CD8-positive, alpha-beta memory T cell (primary cell): ENCODE results near the gene CDC42EP1. TPM values are rescaled to one million over a fixed set of nuclear protein-coding genes. Genes with fewer than 3 reads are reported as not detected.
A peak's percentile ranks its signal among the peaks of the same experiment; 100 is the strongest.
"Not testable (repeated sequence)": the region's sequence is repeated elsewhere in the genome, so short reads cannot be mapped to it uniquely, and the experiment has no call there.

Experiments
- CTCF ChIA-PET: fragments of 350-600 bp; sonication (Branson Sonifier 250); formaldehyde crosslinking; loops from one replicate; lab custom pipeline; 2021; ENCODE audit warnings: antibody characterized with exemption; lab: Charles Lee
- POLR2A ChIA-PET: fragments of 350-600 bp; sonication (Branson Sonifier 250); formaldehyde crosslinking; loops from one replicate; lab custom pipeline; 2021; ENCODE audit warnings: antibody characterized with exemption; lab: Charles Lee
- DNase-seq, 5 donors: peaks; one replicate each; pipeline versions ENCODE4 v3.0.0 to v3.0.0-alpha.2; 2020 to 2022; ENCODE audit warnings: mixed read lengths in 1 of 5
- H3K27ac ChIP-seq: one replicate; pipeline ENCODE4 v1.7.0; 2013; ENCODE audit warnings: low read depth, mild to moderate bottlenecking, low read length, moderate library complexity
- H3K27me3 ChIP-seq: 2 replicates; pipeline ENCODE4 v1.7.0; 2013; ENCODE audit warnings: low read length, mild to moderate bottlenecking; ENCODE audit not compliant: insufficient read depth, poor library complexity, severe bottlenecking
- H3K36me3 ChIP-seq: 2 replicates; pipeline ENCODE4 v1.7.0; 2013; ENCODE audit warnings: mild to moderate bottlenecking, low read length, moderate library complexity; ENCODE audit not compliant: insufficient read depth
- H3K4me1 ChIP-seq: 2 replicates; pipeline ENCODE4 v1.7.0; 2013; ENCODE audit warnings: mild to moderate bottlenecking, low read length, moderate library complexity; ENCODE audit not compliant: insufficient read depth
- H3K4me3 ChIP-seq: 2 replicates; pipeline ENCODE4 v1.7.0; 2013; ENCODE audit warnings: mild to moderate bottlenecking, low read length
- H3K9me3 ChIP-seq: 2 replicates; pipeline ENCODE4 v1.7.0; 2013; ENCODE audit warnings: mild to moderate bottlenecking, low read length
- H3K27ac Mint-ChIP-seq, 8 donors: one replicate each; pipeline ENCODE4 v1.8.0; 2020 to 2021; ENCODE audit warnings: mixed read lengths in 8 of 8, mild to moderate bottlenecking in 6 of 8, inconsistent platforms in 3 of 8, moderate library complexity in 3 of 8
- H3K27me3 Mint-ChIP-seq, 2 donors: one replicate each; pipeline ENCODE4 v1.8.0; 2020 to 2021; ENCODE audit warnings: mixed read lengths in 2 of 2, mild to moderate bottlenecking in 1 of 2, moderate library complexity in 1 of 2
- H3K36me3 Mint-ChIP-seq, 3 donors: one replicate each; pipeline ENCODE4 v1.8.0; 2020 to 2021; ENCODE audit warnings: mixed read lengths in 3 of 3, inconsistent platforms in 1 of 3, mild to moderate bottlenecking in 1 of 3
- H3K4me1 Mint-ChIP-seq, 3 donors: one replicate each; pipeline ENCODE4 v1.8.0; 2020 to 2021; ENCODE audit warnings: mixed read lengths in 3 of 3, inconsistent platforms in 1 of 3, mild to moderate bottlenecking in 1 of 3
- H3K4me3 Mint-ChIP-seq, 7 donors: one replicate each; pipeline ENCODE4 v1.8.0; 2020 to 2021; ENCODE audit warnings: mixed read lengths in 7 of 7, mild to moderate bottlenecking in 6 of 7, moderate library complexity in 4 of 7, inconsistent platforms in 2 of 7
- H3K9me3 Mint-ChIP-seq, 5 donors: one replicate each; pipeline ENCODE4 v1.8.0; 2020 to 2022; ENCODE audit warnings: mixed read lengths in 5 of 5, mild to moderate bottlenecking in 3 of 5, moderate library complexity in 2 of 5, inconsistent platforms in 1 of 5
- polyA plus RNA-seq: library from polyadenylated mRNA; unstranded; fragments of 300-500 nt; fragmentation: Illumina TruSeq; gene quantifications from one replicate; pipeline ENCODE4 v1.2.3, GENCODE V29; 2021
- total RNA-seq, 2 experiments: library from RNA; stranded (reverse); gene quantifications; one replicate each; pipeline ENCODE4 v1.2.3, GENCODE V29; 2021

CDC42EP1 gene
- total and polyA plus RNA-seq, 3 experiments from 2014 or later = 0.13 to 0.31 TPM; not detected in 1

DNA sequence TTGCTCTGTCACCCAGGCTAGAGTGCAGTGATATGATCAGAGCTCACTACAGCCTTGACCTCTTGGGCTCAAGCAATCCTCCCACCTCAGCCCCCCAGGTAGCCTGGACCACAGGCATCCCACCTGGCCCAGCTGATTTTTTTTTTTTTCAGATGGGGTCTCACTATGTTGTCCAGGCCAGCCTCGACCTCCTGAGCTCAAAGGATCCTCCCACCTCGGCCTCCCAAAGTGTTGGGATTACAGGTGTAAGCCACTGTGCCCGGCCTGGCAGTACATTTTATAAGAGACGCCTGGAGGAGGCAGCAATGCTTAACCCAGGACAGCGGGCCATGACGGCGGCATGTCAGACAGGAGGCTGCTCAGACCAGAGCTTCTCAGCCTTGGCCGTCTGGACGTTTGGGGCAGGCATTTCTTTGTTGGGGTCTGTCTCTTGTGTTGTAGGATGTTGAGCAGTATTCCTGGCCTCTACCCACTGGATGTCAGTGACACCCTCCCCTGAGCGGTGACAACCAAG lies 15.3 kb downstream of the CDC42EP1 start:
- Histone ChIP-seq H3K36me3 (no peaks in the 10 kb centered on the region), H3K27me3 (no peaks in the 10 kb centered on the region), H3K4me3 (no peak overlapping the region), H3K9me3 (no peaks in the 10 kb centered on the region), H3K27ac (no peak overlapping the region), H3K4me1 (peaks cover 10% of the 10 kb centered on the region)
- DNase-seq = no peak
- no peak overlapping the region for H3K27ac Mint-ChIP-seq
- peaks cover 5 to 12% (median 9%) of the 10 kb centered on the region in 3 donors for H3K4me1 Mint-ChIP-seq
- POLR2A ChIA-PET = interaction anchor here (0.6 to 0.7 kb wide), 2 partner anchors 9 to 18 kb away, joined by 3 to 5 read pairs; no protein-coding TSS in a partner anchor
- H3K27me3 Mint-ChIP-seq = peaks cover 5 to 14% of the 10 kb centered on the region in 2 donors
- peaks cover 0 to 2% (median 0%) of the 10 kb centered on the region in 3 donors for H3K36me3 Mint-ChIP-seq
- no peaks in the 10 kb centered on the region for H3K9me3 Mint-ChIP-seq
- CTCF ChIA-PET = interaction anchor here (1.6 to 2.4 kb wide), 3 partner anchors 9 to 37 kb away, joined by 5 to 8 read pairs (median 6); no protein-coding TSS in a partner anchor
- H3K4me3 Mint-ChIP-seq = no peak overlapping the region

GRCh38 chr22:37578002-37578401 lies 17.7 kb downstream of the CDC42EP1 start:
- Histone ChIP-seq H3K9me3 (no peaks in the 10 kb centered on the region), H3K27ac (no peak overlapping the region), H3K27me3 (no peaks in the 10 kb centered on the region), H3K36me3 (no peaks in the 10 kb centered on the region), H3K4me3 (no peak overlapping the region), H3K4me1 (peaks cover 13% of the 10 kb centered on the region)
- Mint-ChIP-seq H3K36me3 (peaks cover 0 to 2% (median 0%) of the 10 kb centered on the region in 3 donors), H3K27me3 (peaks cover 7 to 11% of the 10 kb centered on the region in 2 donors), H3K27ac (no peak overlapping the region), H3K9me3 (no peaks in the 10 kb centered on the region), H3K4me1 (peaks cover 5 to 19% (median 10%) of the 10 kb centered on the region in 3 donors), H3K4me3 (no peak overlapping the region)
- ChIA-PET POLR2A (no interaction called here), CTCF (interaction anchor here (0.9 to 3.5 kb wide), 2 partner anchors 11 to 38 kb away, joined by 3 to 17 read pairs; no protein-coding TSS in a partner anchor)
- no peak for DNase-seq

DNA sequence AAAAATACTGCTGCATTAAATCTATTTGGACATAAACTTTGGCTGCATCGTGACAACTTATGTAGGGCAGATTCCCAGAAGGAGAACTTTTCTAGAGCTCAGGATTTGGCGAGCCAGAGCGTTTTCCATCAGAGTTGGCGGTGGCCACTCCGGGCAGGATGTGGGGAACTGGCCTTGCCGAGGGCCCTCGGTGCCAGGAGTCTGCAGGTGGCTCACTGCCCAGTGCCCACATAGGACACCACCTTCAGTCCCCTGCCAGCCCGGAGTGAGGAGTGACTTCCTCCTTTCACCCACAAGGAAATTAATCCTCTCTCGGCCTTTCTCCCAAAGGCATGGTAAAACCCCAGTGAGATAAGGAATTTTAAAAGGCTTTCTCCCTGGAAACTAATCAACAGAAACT lies 21.2 kb downstream of the CDC42EP1 start:
- Histone ChIP-seq H3K27me3 (no peaks in the 10 kb centered on the region), H3K36me3 (no peaks in the 10 kb centered on the region), H3K4me1 (peaks cover 13% of the 10 kb centered on the region), H3K9me3 (no peaks in the 10 kb centered on the region), H3K27ac (no peak overlapping the region), H3K4me3 (no peak overlapping the region)
- Mint-ChIP-seq H3K27me3 (peaks cover 15 to 17% of the 10 kb centered on the region in 2 donors), H3K4me3 (no peak overlapping the region), H3K9me3 (no peaks in the 10 kb centered on the region), H3K4me1 (peaks cover 5 to 19% (median 10%) of the 10 kb centered on the region in 3 donors), H3K27ac (no peak overlapping the region), H3K36me3 (peaks cover 0 to 2% (median 0%) of the 10 kb centered on the region in 3 donors)
- ChIA-PET CTCF (interaction anchor here (4.9 kb wide), 1 partner anchor 15 kb away, joined by 24 read pairs; no protein-coding TSS in a partner anchor), POLR2A (no interaction called here)
- no peak for DNase-seq

DNA sequence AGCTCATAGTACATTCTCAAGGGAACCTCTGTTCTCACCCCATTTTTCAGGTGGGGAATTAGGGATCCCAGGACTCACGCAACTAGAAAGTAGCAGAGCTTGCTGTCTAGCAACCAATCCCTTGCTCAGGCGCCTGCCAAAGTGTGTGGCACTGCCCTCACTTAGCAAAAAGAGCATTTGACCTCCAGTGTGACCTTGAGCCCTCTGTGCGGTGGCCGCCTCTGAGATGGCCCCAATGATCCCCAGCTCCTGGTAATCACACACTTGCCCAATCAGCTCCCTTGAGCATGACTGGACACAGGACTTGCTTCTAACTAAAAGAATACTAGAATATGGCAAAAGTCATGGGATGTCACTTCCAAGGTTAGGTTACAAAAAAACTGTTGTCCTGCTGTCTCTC lies 22.2 kb downstream of the CDC42EP1 start:
- Histone ChIP-seq H3K4me1 (peaks cover 13% of the 10 kb centered on the region), H3K4me3 (no peak overlapping the region), H3K9me3 (no peaks in the 10 kb centered on the region), H3K27ac (no peak overlapping the region), H3K36me3 (no peaks in the 10 kb centered on the region), H3K27me3 (no peaks in the 10 kb centered on the region)
- no peak overlapping the region for H3K27ac Mint-ChIP-seq
- no peak for DNase-seq
- no peaks in the 10 kb centered on the region for H3K9me3 Mint-ChIP-seq
- peaks cover 0 to 1% (median 0%) of the 10 kb centered on the region in 3 donors for H3K36me3 Mint-ChIP-seq
- ChIA-PET POLR2A (interaction anchor here (0.5 kb wide), 1 partner anchor 10 kb away, joined by 3 read pairs; no protein-coding TSS in a partner anchor), CTCF (interaction anchor here (1.6 to 4.9 kb wide), 2 partner anchors 10 to 16 kb away, joined by 9 to 24 read pairs; no protein-coding TSS in a partner anchor)
- H3K4me3 Mint-ChIP-seq = no peak overlapping the region
- peaks cover 15 to 22% of the 10 kb centered on the region in 2 donors for H3K27me3 Mint-ChIP-seq
- H3K4me1 Mint-ChIP-seq = peaks cover 5 to 17% (median 10%) of the 10 kb centered on the region in 3 donors

DNA sequence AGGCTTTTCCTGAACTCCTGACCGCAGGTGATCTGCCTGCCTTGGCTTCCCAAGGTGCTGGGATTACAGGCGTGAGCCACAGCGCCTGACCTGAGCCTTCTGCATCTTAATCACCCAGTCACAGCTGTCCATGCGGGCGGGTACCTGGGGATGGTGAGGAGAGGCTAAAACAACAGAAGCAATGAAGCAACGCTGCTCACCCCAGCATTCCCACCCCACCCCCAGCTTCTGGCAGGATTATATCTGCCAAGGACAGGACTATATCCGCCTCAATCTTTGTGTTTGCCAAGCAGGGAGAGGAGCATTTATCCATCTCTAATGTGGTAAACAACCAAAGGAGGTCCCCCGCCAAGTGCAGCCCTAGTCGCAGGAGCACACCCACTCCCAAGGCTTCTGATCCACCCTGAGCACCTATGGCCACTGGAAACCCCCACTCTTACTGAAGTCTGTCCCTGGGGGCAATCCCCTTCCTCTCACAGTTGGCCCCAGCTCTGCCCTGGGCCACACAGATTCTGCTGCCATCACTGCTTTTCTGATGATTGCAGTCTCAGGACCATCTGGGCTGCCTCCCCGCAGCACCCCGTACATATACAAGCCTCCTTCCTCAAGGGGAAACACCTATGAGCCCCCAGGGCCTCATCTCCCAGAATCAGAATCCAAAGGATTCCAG lies 28.4 kb downstream of the CDC42EP1 start:
- Histone ChIP-seq H3K36me3 (no peaks in the 10 kb centered on the region), H3K4me3 (no peak overlapping the region), H3K9me3 (no peaks in the 10 kb centered on the region), H3K4me1 (peaks cover 6% of the 10 kb centered on the region), H3K27me3 (no peaks in the 10 kb centered on the region), H3K27ac (no peak overlapping the region)
- peaks cover 11 to 14% (median 13%) of the 10 kb centered on the region in 3 donors for H3K4me1 Mint-ChIP-seq
- H3K36me3 Mint-ChIP-seq = no peaks in the 10 kb centered on the region
- POLR2A ChIA-PET = no interaction called here
- H3K4me3 Mint-ChIP-seq = no peak overlapping the region
- peaks cover 8 to 24% of the 10 kb centered on the region in 2 donors for H3K27me3 Mint-ChIP-seq
- no peak for DNase-seq
- CTCF ChIA-PET = interaction anchor here (2.1 to 5.7 kb wide), 4 partner anchors 17 to 49 kb away, joined by 7 to 70 read pairs (median 60); partner anchors contain the start of gene GGA1
- no peak overlapping the region for H3K27ac Mint-ChIP-seq
- no peaks in the 10 kb centered on the region for H3K9me3 Mint-ChIP-seq

- H3K4me1 ChIP-seq = peaks cover 6% of the 10 kb centered on the region
- no peaks in the 10 kb centered on the region for H3K36me3 ChIP-seq
- DNase-seq = no peak
- H3K4me3 ChIP-seq = no peak overlapping the region
- H3K36me3 Mint-ChIP-seq = no peaks in the 10 kb centered on the region
- H3K9me3 ChIP-seq = no peaks in the 10 kb centered on the region
- peaks cover 7 to 24% of the 10 kb centered on the region in 2 donors for H3K27me3 Mint-ChIP-seq
- ChIA-PET CTCF (interaction anchor here (1.2 to 5.7 kb wide), 4 partner anchors 16 to 50 kb away, joined by 3 to 70 read pairs (median 60); partner anchors contain the start of gene GGA1), POLR2A (no interaction called here)
- no peaks in the 10 kb centered on the region for H3K9me3 Mint-ChIP-seq
- no peaks in the 10 kb centered on the region for H3K27me3 ChIP-seq
- H3K4me1 Mint-ChIP-seq = peaks cover 11 to 14% (median 13%) of the 10 kb centered on the region in 3 donors
- no peak overlapping the region for H3K27ac ChIP-seq
- no peak overlapping the region for H3K27ac Mint-ChIP-seq
- no peak overlapping the region for H3K4me3 Mint-ChIP-seq
Measured at GRCh38 chr22:37589636-37590035, 29.4 kb downstream of the CDC42EP1 start.

GRCh38 chr22:37591081-37591480 lies 30.8 kb downstream of the CDC42EP1 start:
- DNase-seq, H3K27ac Mint-ChIP-seq, H3K36me3 Mint-ChIP-seq, POLR2A ChIA-PET, H3K36me3 ChIP-seq, H3K27me3 ChIP-seq, H3K9me3 Mint-ChIP-seq, H3K4me1 ChIP-seq, H3K4me3 ChIP-seq, H3K9me3 ChIP-seq, H3K27ac ChIP-seq: not testable (repeated sequence)
- H3K4me1 Mint-ChIP-seq = peaks cover 11 to 14% (median 13%) of the 10 kb centered on the region in 3 donors
- peaks cover 2 to 15% of the 10 kb centered on the region in 2 donors for H3K27me3 Mint-ChIP-seq
- H3K4me3 Mint-ChIP-seq = peak overlapping the region in 1 of 7 donors; percentile 48
- CTCF ChIA-PET = interaction anchor here (1.1 to 5.7 kb wide), 6 partner anchors 8 to 361 kb away, joined by 3 to 70 read pairs (median 30); partner anchors contain the start of gene GGA1
